SK-N-SH treated with all-trans-retinoic acid at 6 μM for 48 hours (cell line): ENCODE results near the gene LORICRIN.

Experiments used
- ATAC-seq: fragments of 200-7000 bp; cut with Tn5 transposase; 3 replicates; pipeline ENCODE4 v1.9.1; 2020; ENCODE audit warnings: mild to moderate bottlenecking, moderate library complexity
- ARNTL ChIP-seq: fragments of 450-650 bp; formaldehyde crosslinking; IDR thresholded peaks from 2 replicates; pipeline ENCODE4 v1.5.0; 2020; ENCODE audit warnings: low read depth, mild to moderate bottlenecking, moderate library complexity, borderline replicate concordance
- BACH2 ChIP-seq: fragments of 250-450 bp; sonication (Bioruptor Pico); IDR thresholded peaks from 2 replicates; pipeline ENCODE4 v1.9.0; 2021; ENCODE audit warnings: mild to moderate bottlenecking, borderline replicate concordance
- CSDC2 ChIP-seq: fragments of 250-450 bp; sonication (Bioruptor Pico); IDR thresholded peaks from 2 replicates; pipeline ENCODE4 v1.5.0; 2020; ENCODE audit warnings: mild to moderate bottlenecking, moderate library complexity
- ESRRG ChIP-seq: fragments of 250-450 bp; sonication (Bioruptor Pico); IDR thresholded peaks from 2 replicates; pipeline ENCODE4 v1.6.1; 2021; ENCODE audit warnings: mild to moderate bottlenecking
- GLIS3 ChIP-seq: fragments of 250-450 bp; sonication (Bioruptor Pico); IDR thresholded peaks from 2 replicates; pipeline ENCODE4 v1.5.0; 2020; ENCODE audit warnings: mild to moderate bottlenecking, moderate library complexity
- ISL1 ChIP-seq: fragments of 250-450 bp; sonication (Bioruptor Pico); IDR thresholded peaks from 2 replicates; pipeline ENCODE4 v2.1.2; 2022; ENCODE audit warnings: mild to moderate bottlenecking, moderate library complexity
- OSR1 ChIP-seq: fragments of 250-450 bp; sonication (Bioruptor Pico); IDR thresholded peaks from 2 replicates; pipeline ENCODE4 v1.8.0; 2022; ENCODE audit warnings: moderate library complexity, mild to moderate bottlenecking, inconsistent platforms
- PPARA ChIP-seq: fragments of 250-450 bp; sonication (Bioruptor Pico); IDR thresholded peaks from 2 replicates; pipeline ENCODE4 v1.5.0; 2020; ENCODE audit warnings: mild to moderate bottlenecking, borderline replicate concordance
- SNAI2 ChIP-seq: fragments of 250-450 bp; sonication (Bioruptor Pico); IDR thresholded peaks from 2 replicates; pipeline ENCODE4 v1.5.0; 2020; ENCODE audit warnings: mild to moderate bottlenecking, moderate library complexity
- TCF4 ChIP-seq: fragments of 250-450 bp; sonication (Bioruptor Pico); IDR thresholded peaks from 2 replicates; pipeline ENCODE4 v1.8.0; 2021; ENCODE audit warnings: mild to moderate bottlenecking, moderate library complexity, borderline replicate concordance
- TOX ChIP-seq: fragments of 250-450 bp; sonication (Bioruptor Pico); IDR thresholded peaks from 2 replicates; pipeline ENCODE4 v1.8.0; 2021; ENCODE audit warnings: mild to moderate bottlenecking, moderate library complexity, borderline replicate concordance
- ZC3H10 ChIP-seq: fragments of 250-450 bp; sonication (Bioruptor Pico); IDR thresholded peaks from 2 replicates; pipeline ENCODE4 v1.5.1; 2021; ENCODE audit warnings: mild to moderate bottlenecking, moderate library complexity
- ZFP3 ChIP-seq: fragments of 250-450 bp; sonication (Bioruptor Pico); IDR thresholded peaks from 2 replicates; pipeline ENCODE4 v1.5.0; 2020; ENCODE audit warnings: mild to moderate bottlenecking, moderate library complexity
- ZFP30 ChIP-seq: fragments of 450-650 bp; formaldehyde crosslinking; IDR thresholded peaks from 2 replicates; pipeline ENCODE4 v1.5.0; 2022; ENCODE audit warnings: mild to moderate bottlenecking, moderate library complexity
- ZNF70 ChIP-seq: fragments of 450-650 bp; formaldehyde crosslinking; IDR thresholded peaks from 2 replicates; pipeline ENCODE4 v1.5.0; 2020; ENCODE audit warnings: mild to moderate bottlenecking, moderate library complexity
- ZNF8 ChIP-seq: fragments of 450-650 bp; formaldehyde crosslinking; IDR thresholded peaks from 2 replicates; pipeline ENCODE4 v1.5.0; 2020; ENCODE audit warnings: mild to moderate bottlenecking, moderate library complexity
- TF ChIP-seq, protein P1 (sequence below): fragments of 250-450 bp; sonication (Bioruptor Pico); IDR thresholded peaks from 2 replicates; pipeline ENCODE4 v1.8.0; 2021; ENCODE audit warnings: low read depth, mild to moderate bottlenecking, moderate library complexity, borderline replicate concordance
- TF ChIP-seq, protein P2 (sequence below): fragments of 250-450 bp; sonication (Bioruptor Pico); IDR thresholded peaks from 2 replicates; pipeline ENCODE4 v1.5.0; 2020; ENCODE audit warnings: mild to moderate bottlenecking, moderate library complexity
- TF ChIP-seq, protein P3 (sequence below): fragments of 250-450 bp; sonication (Bioruptor Pico); IDR thresholded peaks from 2 replicates; pipeline ENCODE4 v1.5.1; 2021; ENCODE audit warnings: mild to moderate bottlenecking, moderate library complexity
- TF ChIP-seq, protein P4 (sequence below): fragments of 250-450 bp; sonication (Bioruptor Pico); IDR thresholded peaks from 2 replicates; pipeline ENCODE4 v1.5.1; 2020; ENCODE audit warnings: low read depth, mild to moderate bottlenecking, moderate library complexity

The LORICRIN gene

DNA sequence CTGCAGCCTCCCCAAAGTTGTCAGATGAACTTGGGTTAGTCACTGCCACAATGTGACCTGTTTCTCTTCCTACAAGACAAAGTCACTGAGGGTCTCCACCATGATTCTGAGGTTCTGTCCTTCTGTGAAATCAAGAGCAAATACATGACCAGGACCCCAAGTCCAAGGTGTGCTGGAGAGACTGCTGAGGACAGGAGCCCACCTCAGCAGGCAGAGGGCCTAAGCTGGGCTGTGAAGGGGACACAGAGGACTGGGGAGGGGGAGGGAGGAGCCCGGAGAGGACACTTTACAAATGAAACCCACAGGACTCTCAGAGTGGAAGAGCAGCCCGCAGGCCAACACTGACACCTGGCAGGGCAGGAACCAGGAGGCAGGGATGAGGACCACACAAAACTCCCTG lies 50.0 kb downstream of the LORICRIN start:
- TF ChIP-seq SNAI2 (CRISPR knock-in tag), result no peak
- no peak for TF ChIP-seq ZFP3 (CRISPR knock-in tag)
- TF ChIP-seq CSDC2 (CRISPR knock-in tag), result no peak
- no peak for TF ChIP-seq ZFP30 (CRISPR knock-in tag)
- TF ChIP-seq TCF4, result no peak
- TF ChIP-seq, protein P1, sequence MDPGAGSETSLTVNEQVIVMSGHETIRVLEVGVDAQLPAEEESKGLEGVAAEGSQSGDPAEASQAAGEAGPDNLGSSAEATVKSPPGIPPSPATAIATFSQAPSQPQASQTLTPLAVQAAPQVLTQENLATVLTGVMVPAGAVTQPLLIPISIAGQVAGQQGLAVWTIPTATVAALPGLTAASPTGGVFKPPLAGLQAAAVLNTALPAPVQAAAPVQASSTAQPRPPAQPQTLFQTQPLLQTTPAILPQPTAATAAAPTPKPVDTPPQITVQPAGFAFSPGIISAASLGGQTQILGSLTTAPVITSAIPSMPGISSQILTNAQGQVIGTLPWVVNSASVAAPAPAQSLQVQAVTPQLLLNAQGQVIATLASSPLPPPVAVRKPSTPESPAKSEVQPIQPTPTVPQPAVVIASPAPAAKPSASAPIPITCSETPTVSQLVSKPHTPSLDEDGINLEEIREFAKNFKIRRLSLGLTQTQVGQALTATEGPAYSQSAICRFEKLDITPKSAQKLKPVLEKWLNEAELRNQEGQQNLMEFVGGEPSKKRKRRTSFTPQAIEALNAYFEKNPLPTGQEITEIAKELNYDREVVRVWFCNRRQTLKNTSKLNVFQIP, result no peak
- no peak for TF ChIP-seq GLIS3
- no peak for TF ChIP-seq ESRRG (CRISPR knock-in tag)
- no peak for TF ChIP-seq ISL1 (CRISPR knock-in tag)
- TF ChIP-seq BACH2 (CRISPR knock-in tag), result no peak
- TF ChIP-seq PPARA (CRISPR knock-in tag), result no peak
- TF ChIP-seq, protein P2, sequence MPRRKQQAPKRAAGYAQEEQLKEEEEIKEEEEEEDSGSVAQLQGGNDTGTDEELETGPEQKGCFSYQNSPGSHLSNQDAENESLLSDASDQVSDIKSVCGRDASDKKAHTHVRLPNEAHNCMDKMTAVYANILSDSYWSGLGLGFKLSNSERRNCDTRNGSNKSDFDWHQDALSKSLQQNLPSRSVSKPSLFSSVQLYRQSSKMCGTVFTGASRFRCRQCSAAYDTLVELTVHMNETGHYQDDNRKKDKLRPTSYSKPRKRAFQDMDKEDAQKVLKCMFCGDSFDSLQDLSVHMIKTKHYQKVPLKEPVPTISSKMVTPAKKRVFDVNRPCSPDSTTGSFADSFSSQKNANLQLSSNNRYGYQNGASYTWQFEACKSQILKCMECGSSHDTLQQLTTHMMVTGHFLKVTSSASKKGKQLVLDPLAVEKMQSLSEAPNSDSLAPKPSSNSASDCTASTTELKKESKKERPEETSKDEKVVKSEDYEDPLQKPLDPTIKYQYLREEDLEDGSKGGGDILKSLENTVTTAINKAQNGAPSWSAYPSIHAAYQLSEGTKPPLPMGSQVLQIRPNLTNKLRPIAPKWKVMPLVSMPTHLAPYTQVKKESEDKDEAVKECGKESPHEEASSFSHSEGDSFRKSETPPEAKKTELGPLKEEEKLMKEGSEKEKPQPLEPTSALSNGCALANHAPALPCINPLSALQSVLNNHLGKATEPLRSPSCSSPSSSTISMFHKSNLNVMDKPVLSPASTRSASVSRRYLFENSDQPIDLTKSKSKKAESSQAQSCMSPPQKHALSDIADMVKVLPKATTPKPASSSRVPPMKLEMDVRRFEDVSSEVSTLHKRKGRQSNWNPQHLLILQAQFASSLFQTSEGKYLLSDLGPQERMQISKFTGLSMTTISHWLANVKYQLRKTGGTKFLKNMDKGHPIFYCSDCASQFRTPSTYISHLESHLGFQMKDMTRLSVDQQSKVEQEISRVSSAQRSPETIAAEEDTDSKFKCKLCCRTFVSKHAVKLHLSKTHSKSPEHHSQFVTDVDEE (CRISPR knock-in tag), result no peak
- TF ChIP-seq, protein P3, sequence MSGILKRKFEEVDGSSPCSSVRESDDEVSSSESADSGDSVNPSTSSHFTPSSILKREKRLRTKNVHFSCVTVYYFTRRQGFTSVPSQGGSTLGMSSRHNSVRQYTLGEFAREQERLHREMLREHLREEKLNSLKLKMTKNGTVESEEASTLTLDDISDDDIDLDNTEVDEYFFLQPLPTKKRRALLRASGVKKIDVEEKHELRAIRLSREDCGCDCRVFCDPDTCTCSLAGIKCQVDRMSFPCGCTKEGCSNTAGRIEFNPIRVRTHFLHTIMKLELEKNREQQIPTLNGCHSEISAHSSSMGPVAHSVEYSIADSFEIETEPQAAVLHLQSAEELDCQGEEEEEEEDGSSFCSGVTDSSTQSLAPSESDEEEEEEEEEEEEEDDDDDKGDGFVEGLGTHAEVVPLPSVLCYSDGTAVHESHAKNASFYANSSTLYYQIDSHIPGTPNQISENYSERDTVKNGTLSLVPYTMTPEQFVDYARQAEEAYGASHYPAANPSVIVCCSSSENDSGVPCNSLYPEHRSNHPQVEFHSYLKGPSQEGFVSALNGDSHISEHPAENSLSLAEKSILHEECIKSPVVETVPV (CRISPR knock-in tag), result no peak
- no peak for TF ChIP-seq ARNTL (CRISPR knock-in tag)
- no peak for TF ChIP-seq TOX (CRISPR knock-in tag)
- TF ChIP-seq ZNF8 (CRISPR knock-in tag), result no peak
- no peak for TF ChIP-seq ZC3H10 (CRISPR knock-in tag)
- TF ChIP-seq, protein P4, sequence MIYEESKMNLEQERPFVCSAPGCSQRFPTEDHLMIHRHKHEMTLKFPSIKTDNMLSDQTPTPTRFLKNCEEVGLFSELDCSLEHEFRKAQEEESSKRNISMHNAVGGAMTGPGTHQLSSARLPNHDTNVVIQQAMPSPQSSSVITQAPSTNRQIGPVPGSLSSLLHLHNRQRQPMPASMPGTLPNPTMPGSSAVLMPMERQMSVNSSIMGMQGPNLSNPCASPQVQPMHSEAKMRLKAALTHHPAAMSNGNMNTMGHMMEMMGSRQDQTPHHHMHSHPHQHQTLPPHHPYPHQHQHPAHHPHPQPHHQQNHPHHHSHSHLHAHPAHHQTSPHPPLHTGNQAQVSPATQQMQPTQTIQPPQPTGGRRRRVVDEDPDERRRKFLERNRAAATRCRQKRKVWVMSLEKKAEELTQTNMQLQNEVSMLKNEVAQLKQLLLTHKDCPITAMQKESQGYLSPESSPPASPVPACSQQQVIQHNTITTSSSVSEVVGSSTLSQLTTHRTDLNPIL (CRISPR knock-in tag), result no peak
- TF ChIP-seq OSR1, result no peak
- TF ChIP-seq ZNF70 (CRISPR knock-in tag), result no peak

DNA sequence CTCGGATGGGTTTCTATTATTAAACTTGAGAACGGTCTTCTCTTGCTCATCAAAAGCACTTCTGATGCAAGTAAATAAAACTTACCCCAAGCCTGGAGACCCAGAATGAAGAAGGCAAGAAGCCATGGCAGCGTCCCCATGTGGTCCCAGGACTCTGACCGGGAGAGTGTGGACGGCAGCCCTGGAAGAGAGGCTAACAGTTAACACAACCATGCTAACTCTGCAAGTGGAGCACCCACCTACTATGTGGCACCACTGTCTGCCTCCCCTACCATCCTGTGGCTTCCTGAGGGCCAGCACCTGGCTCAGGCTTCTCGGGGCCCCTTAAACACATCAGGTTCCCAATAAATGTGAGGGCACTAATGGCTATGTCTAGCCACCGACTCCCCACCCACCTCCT lies 51.0 kb downstream of the LORICRIN start:
- TF ChIP-seq TCF4, result no peak
- no peak for ATAC-seq

More for the DNA sequence above, 50.0 kb downstream of the LORICRIN start:
- no peak for ATAC-seq
